ENCODE results near the gene ARID1B.

The ARID1B gene

GRCh38 chr6:157163434-157164159, 386.4 kb downstream of the ARID1B start:
- no peak overlapping the region for H3K4me3 ChIP-seq (ENCODE audit: control insufficient read depth in 1 of 7, extremely low read depth in 1 of 7, insufficient read depth in 4 of 7, low read depth in 2 of 7, low read length in 6 of 7)
- CTCF ChIA-PET: interaction anchor here (1.3 kb wide), 1 partner anchor 9 kb away, joined by 4 read pairs; no protein-coding TSS in a partner anchor
- POLR2A ChIA-PET: interaction anchor here (0.6 kb wide), 1 partner anchor 12 kb away, joined by 3 read pairs; no protein-coding TSS in a partner anchor

DNA sequence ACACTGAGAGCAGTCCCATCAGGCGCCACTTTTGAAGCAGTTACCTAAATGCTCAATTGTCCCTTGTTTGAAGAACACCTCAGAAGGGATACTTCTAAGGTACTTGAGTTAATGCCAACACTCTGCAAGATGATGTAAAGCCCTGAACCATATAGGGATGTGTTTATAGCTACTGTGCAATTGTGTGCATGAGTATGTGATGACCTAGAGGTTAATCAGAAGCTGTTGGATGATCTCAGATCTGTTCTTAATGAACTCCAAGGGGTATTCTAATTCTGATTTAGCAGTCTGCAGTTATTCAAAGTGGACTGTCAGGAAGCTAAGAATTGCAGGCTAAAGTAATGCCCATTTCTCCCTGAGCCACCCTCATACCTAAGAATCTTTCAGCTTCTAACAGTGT, 387.8 kb downstream of the ARID1B start:
- peaks cover 19 to 58% (median 41%) of the 10 kb centered on the region in 4 experiments for H3K36me3 ChIP-seq (ENCODE audit: control insufficient read depth in 4 of 4, insufficient read depth in 4 of 4, low read length in 3 of 4)
- no peaks in the 10 kb centered on the region for H3K9me3 ChIP-seq (ENCODE audit: control extremely low read depth in 1 of 5, control insufficient read depth in 4 of 5, insufficient read depth in 2 of 5, low read depth in 1 of 5, low read length in 4 of 5)
- no peaks in the 10 kb centered on the region for H3K4me1 ChIP-seq (ENCODE audit: control extremely low read depth in 1 of 4, control insufficient read depth in 4 of 4, insufficient read depth in 4 of 4, low read length in 3 of 4)
- H3K27me3 ChIP-seq (replicated peaks in 2 of 5; ENCODE audit: control insufficient read depth in 4 of 5, insufficient read depth in 5 of 5, low read length in 4 of 5): no peaks in the 10 kb centered on the region
- no peak overlapping the region for H3K27ac ChIP-seq (ENCODE audit: insufficient read depth in 1 of 2, low read depth in 1 of 2, low read length in 2 of 2, poor library complexity in 1 of 2, severe bottlenecking in 2 of 2)
- CTCF ChIA-PET: interaction anchor here (0.9 to 2.0 kb wide), 6 partner anchors 9 to 21 kb away, joined by 3 to 5 read pairs (median 3); no protein-coding TSS in a partner anchor
- POLR2A ChIA-PET: interaction anchor here (0.8 kb wide), 1 partner anchor 18 kb away, joined by 3 read pairs; no protein-coding TSS in a partner anchor
- no peak for DNase-seq
- H3K4me3 ChIP-seq (ENCODE audit: control insufficient read depth in 1 of 7, extremely low read depth in 1 of 7, insufficient read depth in 4 of 7, low read depth in 2 of 7, low read length in 6 of 7): no peak overlapping the region
- WGBS (ENCODE audit: insufficient coverage): 100% methylated on average over 1 of the region's 1 CpG

More at GRCh38 chr6:157163434-157164159, 386.4 kb downstream of the ARID1B start:
- H3K27ac ChIP-seq (ENCODE audit: insufficient read depth in 1 of 2, low read depth in 1 of 2, low read length in 2 of 2, poor library complexity in 1 of 2, severe bottlenecking in 2 of 2): no peak overlapping the region
- no peaks in the 10 kb centered on the region for H3K27me3 ChIP-seq (replicated peaks in 2 of 5; ENCODE audit: control insufficient read depth in 4 of 5, insufficient read depth in 5 of 5, low read length in 4 of 5)
- H3K9me3 ChIP-seq (ENCODE audit: control extremely low read depth in 1 of 5, control insufficient read depth in 4 of 5, insufficient read depth in 2 of 5, low read depth in 1 of 5, low read length in 4 of 5): no peaks in the 10 kb centered on the region
- WGBS (ENCODE audit: insufficient coverage): 78% methylated on average over 3 of the region's 4 CpGs
- no peak for DNase-seq
- peaks cover 18 to 59% (median 37%) of the 10 kb centered on the region in 4 experiments for H3K36me3 ChIP-seq (ENCODE audit: control insufficient read depth in 4 of 4, insufficient read depth in 4 of 4, low read length in 3 of 4)
- no peaks in the 10 kb centered on the region for H3K4me1 ChIP-seq (ENCODE audit: control extremely low read depth in 1 of 4, control insufficient read depth in 4 of 4, insufficient read depth in 4 of 4, low read length in 3 of 4)

- POLR2A ChIA-PET: no interaction called here
- H3K36me3 ChIP-seq (ENCODE audit: control insufficient read depth in 4 of 4, insufficient read depth in 4 of 4, low read length in 3 of 4): peaks cover 14 to 58% (median 43%) of the 10 kb centered on the region in 4 experiments
- no CpG with 5 or more reads among the region's 8 CpGs for WGBS (ENCODE audit: insufficient coverage)
Measured at GRCh38 chr6:157166784-157167183, 389.6 kb downstream of the ARID1B start.

DNA sequence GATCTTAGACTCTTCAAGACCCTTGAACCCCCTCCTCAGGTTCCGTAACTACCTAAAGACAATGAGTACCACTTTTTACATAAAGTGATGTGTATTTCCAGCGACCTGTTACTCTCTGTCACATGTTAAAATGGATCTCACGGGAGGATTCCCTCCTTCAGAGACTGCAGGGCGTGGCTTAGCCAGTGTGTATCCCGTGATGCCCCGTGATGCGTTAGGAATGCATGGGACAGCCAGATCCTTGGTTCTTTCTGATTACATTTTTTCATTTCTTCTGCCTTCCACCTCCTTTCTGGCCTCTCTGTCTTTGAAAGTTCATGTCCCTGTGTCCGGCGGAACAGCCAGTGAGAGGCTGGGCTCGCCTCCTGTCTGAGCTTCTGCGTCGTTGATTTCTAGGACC, 390.7 kb downstream of the ARID1B start:
- H3K4me1 ChIP-seq (ENCODE audit: control extremely low read depth in 1 of 4, control insufficient read depth in 4 of 4, insufficient read depth in 4 of 4, low read length in 3 of 4): no peaks in the 10 kb centered on the region
- ChIA-PET CTCF (interaction anchor here (1.4 to 1.8 kb wide), 2 partner anchors 8 to 13 kb away, joined by 4 to 5 read pairs; no protein-coding TSS in a partner anchor), POLR2A (no interaction called here)
- peaks cover 15 to 58% (median 47%) of the 10 kb centered on the region in 4 experiments for H3K36me3 ChIP-seq (ENCODE audit: control insufficient read depth in 4 of 4, insufficient read depth in 4 of 4, low read length in 3 of 4)
- no peaks in the 10 kb centered on the region for H3K27me3 ChIP-seq (replicated peaks in 2 of 5; ENCODE audit: control insufficient read depth in 4 of 5, insufficient read depth in 5 of 5, low read length in 4 of 5)
- DNase-seq: no peak
- no peak overlapping the region for H3K27ac ChIP-seq (ENCODE audit: insufficient read depth in 1 of 2, low read depth in 1 of 2, low read length in 2 of 2, poor library complexity in 1 of 2, severe bottlenecking in 2 of 2)
- H3K4me3 ChIP-seq (ENCODE audit: control insufficient read depth in 1 of 7, extremely low read depth in 1 of 7, insufficient read depth in 4 of 7, low read depth in 2 of 7, low read length in 6 of 7): no peak overlapping the region
- WGBS (ENCODE audit: insufficient coverage): 96% methylated on average over 12 of the region's 12 CpGs
- no peaks in the 10 kb centered on the region for H3K9me3 ChIP-seq (ENCODE audit: control extremely low read depth in 1 of 5, control insufficient read depth in 4 of 5, insufficient read depth in 2 of 5, low read depth in 1 of 5, low read length in 4 of 5)

More at GRCh38 chr6:157166784-157167183, 389.6 kb downstream of the ARID1B start:
- Histone ChIP-seq H3K4me1 (ENCODE audit: control extremely low read depth in 1 of 4, control insufficient read depth in 4 of 4, insufficient read depth in 4 of 4, low read length in 3 of 4) (no peaks in the 10 kb centered on the region), H3K4me3 (ENCODE audit: control insufficient read depth in 1 of 7, extremely low read depth in 1 of 7, insufficient read depth in 4 of 7, low read depth in 2 of 7, low read length in 6 of 7) (no peak overlapping the region), H3K27ac (ENCODE audit: insufficient read depth in 1 of 2, low read depth in 1 of 2, low read length in 2 of 2, poor library complexity in 1 of 2, severe bottlenecking in 2 of 2) (no peak overlapping the region), H3K27me3 (replicated peaks in 2 of 5; ENCODE audit: control insufficient read depth in 4 of 5, insufficient read depth in 5 of 5, low read length in 4 of 5) (no peaks in the 10 kb centered on the region), H3K9me3 (ENCODE audit: control extremely low read depth in 1 of 5, control insufficient read depth in 4 of 5, insufficient read depth in 2 of 5, low read depth in 1 of 5, low read length in 4 of 5) (no peaks in the 10 kb centered on the region)
- CTCF ChIA-PET: interaction anchor here (1.4 to 1.8 kb wide), 2 partner anchors 12 to 14 kb away, joined by 3 to 5 read pairs; no protein-coding TSS in a partner anchor
- no peak for DNase-seq

GRCh38 chr6:157168471-157168870, 391.3 kb downstream of the ARID1B start:
- 100% methylated on average over 2 of the region's 6 CpGs for WGBS (ENCODE audit: insufficient coverage)
- CTCF ChIA-PET: interaction anchor here (1.4 to 1.8 kb wide), 2 partner anchors 8 to 12 kb away, joined by 4 to 5 read pairs; no protein-coding TSS in a partner anchor
- peaks cover 15 to 58% (median 47%) of the 10 kb centered on the region in 4 experiments for H3K36me3 ChIP-seq (ENCODE audit: control insufficient read depth in 4 of 4, insufficient read depth in 4 of 4, low read length in 3 of 4)
- no peaks in the 10 kb centered on the region for H3K4me1 ChIP-seq (ENCODE audit: control extremely low read depth in 1 of 4, control insufficient read depth in 4 of 4, insufficient read depth in 4 of 4, low read length in 3 of 4)
- POLR2A ChIA-PET: no interaction called here
- no peak for DNase-seq
- H3K27me3 ChIP-seq (replicated peaks in 2 of 5; ENCODE audit: control insufficient read depth in 4 of 5, insufficient read depth in 5 of 5, low read length in 4 of 5): no peaks in the 10 kb centered on the region
- no peak overlapping the region for H3K27ac ChIP-seq (ENCODE audit: insufficient read depth in 1 of 2, low read depth in 1 of 2, low read length in 2 of 2, poor library complexity in 1 of 2, severe bottlenecking in 2 of 2)
- no peaks in the 10 kb centered on the region for H3K9me3 ChIP-seq (ENCODE audit: control extremely low read depth in 1 of 5, control insufficient read depth in 4 of 5, insufficient read depth in 2 of 5, low read depth in 1 of 5, low read length in 4 of 5)
- no peak overlapping the region for H3K4me3 ChIP-seq (ENCODE audit: control insufficient read depth in 1 of 7, extremely low read depth in 1 of 7, insufficient read depth in 4 of 7, low read depth in 2 of 7, low read length in 6 of 7)

- ChIA-PET POLR2A (no interaction called here), CTCF (no interaction called here)
- WGBS (ENCODE audit: insufficient coverage): 100% methylated on average over 3 of the region's 3 CpGs
- DNase-seq: no peak
- H3K27me3 ChIP-seq (replicated peaks in 2 of 5; ENCODE audit: control insufficient read depth in 4 of 5, insufficient read depth in 5 of 5, low read length in 4 of 5): no peaks in the 10 kb centered on the region
- no peaks in the 10 kb centered on the region for H3K4me1 ChIP-seq (ENCODE audit: control extremely low read depth in 1 of 4, control insufficient read depth in 4 of 4, insufficient read depth in 4 of 4, low read length in 3 of 4)
- H3K36me3 ChIP-seq (ENCODE audit: control insufficient read depth in 4 of 4, insufficient read depth in 4 of 4, low read length in 3 of 4): peaks cover 15 to 65% (median 52%) of the 10 kb centered on the region in 4 experiments
- no peak overlapping the region for H3K4me3 ChIP-seq (ENCODE audit: control insufficient read depth in 1 of 7, extremely low read depth in 1 of 7, insufficient read depth in 4 of 7, low read depth in 2 of 7, low read length in 6 of 7)
- no peaks in the 10 kb centered on the region for H3K9me3 ChIP-seq (ENCODE audit: control extremely low read depth in 1 of 5, control insufficient read depth in 4 of 5, insufficient read depth in 2 of 5, low read depth in 1 of 5, low read length in 4 of 5)
- H3K27ac ChIP-seq (ENCODE audit: insufficient read depth in 1 of 2, low read depth in 1 of 2, low read length in 2 of 2, poor library complexity in 1 of 2, severe bottlenecking in 2 of 2): no peak overlapping the region
Measured at GRCh38 chr6:157169226-157169625, 392.0 kb downstream of the ARID1B start.

- Histone ChIP-seq H3K9me3 (ENCODE audit: control extremely low read depth in 1 of 5, control insufficient read depth in 4 of 5, insufficient read depth in 2 of 5, low read depth in 1 of 5, low read length in 4 of 5) (no peaks in the 10 kb centered on the region), H3K27ac (ENCODE audit: insufficient read depth in 1 of 2, low read depth in 1 of 2, low read length in 2 of 2, poor library complexity in 1 of 2, severe bottlenecking in 2 of 2) (no peak overlapping the region), H3K36me3 (ENCODE audit: control insufficient read depth in 4 of 4, insufficient read depth in 4 of 4, low read length in 3 of 4) (peaks cover 14 to 63% (median 53%) of the 10 kb centered on the region in 4 experiments), H3K4me1 (ENCODE audit: control extremely low read depth in 1 of 4, control insufficient read depth in 4 of 4, insufficient read depth in 4 of 4, low read length in 3 of 4) (no peaks in the 10 kb centered on the region), H3K27me3 (replicated peaks in 2 of 5; ENCODE audit: control insufficient read depth in 4 of 5, insufficient read depth in 5 of 5, low read length in 4 of 5) (no peaks in the 10 kb centered on the region), H3K4me3 (ENCODE audit: control insufficient read depth in 1 of 7, extremely low read depth in 1 of 7, insufficient read depth in 4 of 7, low read depth in 2 of 7, low read length in 6 of 7) (no peak overlapping the region)
- ChIA-PET POLR2A (no interaction called here), CTCF (interaction anchor here (1.1 to 1.6 kb wide), 2 partner anchors 10 to 13 kb away, joined by 3 to 5 read pairs; no protein-coding TSS in a partner anchor)
- DNase-seq: no peak
- 100% methylated on average over 3 of the region's 5 CpGs for whole genome bisulfite sequencing (ENCODE audit: insufficient coverage)
Measured at GRCh38 chr6:157169656-157170055, 392.5 kb downstream of the ARID1B start.
